Esophagus (tissue), 2 donors: ENCODE data around the gene KBTBD7. TPM values are rescaled to one million over a fixed set of nuclear protein-coding genes. Genes with fewer than 3 reads are reported as not detected.

Experiments
- H3K27ac ChIP-seq, 2 donors: one replicate each; pipeline ENCODE4 v1.5.1; 2013; ENCODE audit warnings: low read depth in 2 of 2, mild to moderate bottlenecking in 2 of 2, inconsistent platforms in 1 of 2, low read length in 1 of 2, moderate library complexity in 1 of 2
- H3K27me3 ChIP-seq, 2 donors: one replicate each; pipeline ENCODE4 v1.6.1; 2013; ENCODE audit warnings: low read length in 2 of 2, control low read depth in 1 of 2, mild to moderate bottlenecking in 1 of 2; ENCODE audit not compliant: insufficient read depth in 2 of 2, control insufficient read depth in 1 of 2
- H3K36me3 ChIP-seq, 2 donors: one replicate each; pipeline ENCODE4 v1.6.1; 2013; ENCODE audit warnings: low read length in 1 of 2; ENCODE audit not compliant: control insufficient read depth in 2 of 2, insufficient read depth in 2 of 2
- H3K4me1 ChIP-seq, 2 donors: one replicate each; pipeline ENCODE4 v1.6.1; 2013; ENCODE audit warnings: low read length in 1 of 2; ENCODE audit not compliant: control insufficient read depth in 2 of 2, insufficient read depth in 2 of 2
- H3K4me3 ChIP-seq, 2 donors: one replicate each; pipeline ENCODE4 v1.5.1; 2013; ENCODE audit warnings: low read length in 2 of 2, mild to moderate bottlenecking in 2 of 2, low read depth in 1 of 2, moderate library complexity in 1 of 2
- H3K9me3 ChIP-seq, 2 donors: one replicate each; pipeline ENCODE4 v1.6.1; 2013; ENCODE audit warnings: mild to moderate bottlenecking in 2 of 2, low read depth in 1 of 2, low read length in 1 of 2, moderate library complexity in 1 of 2; ENCODE audit not compliant: control insufficient read depth in 2 of 2, insufficient read depth in 1 of 2
- WGBS, 2 donors: extraction: QIAGEN DNeasy Blood & Tissue Kit; methylation state at CpG; one replicate each; pipeline ENCODE4 v1.1.7; 2013; 5-methylcytosine and 5-hydroxymethylcytosine counted together
- polyA plus RNA-seq, 2 donors: library from polyadenylated mRNA; stranded (reverse); fragments of 200-250 nt; gene quantifications; one replicate each; pipeline ENCODE4 v1.2.3, GENCODE V29; 2013
- donor health status: healthy with polysubstance abuse.
- donor health status: Bipolar disorder and iron deficiency.

KBTBD7 gene
- polyA plus RNA-seq, 2 donors: 1.4 to 1.8 TPM

DNA sequence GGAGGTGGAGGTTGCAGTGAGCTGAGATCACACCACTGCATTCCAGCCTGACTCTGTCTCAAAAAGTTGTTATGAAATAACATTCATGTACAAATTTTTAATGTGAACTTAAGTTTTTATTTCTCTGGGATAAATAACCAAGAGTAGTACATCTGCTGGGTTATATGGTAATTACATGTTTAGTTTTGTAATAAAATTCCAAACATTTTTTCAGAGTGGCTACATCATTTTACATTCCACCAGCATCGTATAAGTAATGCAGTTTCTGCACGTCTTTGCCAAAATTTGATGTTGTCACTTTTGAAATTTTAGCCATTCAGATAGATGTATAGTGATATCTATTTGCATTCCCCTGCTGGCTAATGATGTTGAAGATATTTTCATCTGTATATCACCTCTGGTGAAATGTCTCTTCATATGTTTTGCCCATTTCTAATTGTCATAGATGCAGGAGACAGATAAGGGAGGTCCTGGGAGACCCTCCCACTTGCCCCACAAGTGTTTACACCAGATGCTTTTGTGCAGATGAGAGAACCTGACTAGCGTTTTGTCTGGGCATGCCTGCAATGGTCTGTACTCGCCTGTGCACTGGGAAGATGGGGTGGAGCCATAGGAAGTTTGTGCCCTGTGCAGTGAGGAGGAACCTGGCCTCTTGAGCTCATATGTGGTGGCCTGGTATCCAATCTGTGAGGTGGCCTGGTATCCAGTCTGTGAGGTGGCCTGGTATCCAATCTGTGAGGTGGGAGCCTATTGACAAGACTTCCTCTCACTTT is 49.0 kb downstream of the KBTBD7 start:
- WGBS, 2 donors: 78 to 82% methylated on average over 4 of the region's 4 CpGs
- no peak overlapping the region for H3K27ac ChIP-seq
- H3K9me3 ChIP-seq: peaks cover 0 to 16% of the 10 kb centered on the region in 2 donors
- H3K36me3 ChIP-seq: no peaks in the 10 kb centered on the region
- H3K4me3 ChIP-seq: no peak overlapping the region
- H3K4me1 ChIP-seq: no peaks in the 10 kb centered on the region
- no peaks in the 10 kb centered on the region for H3K27me3 ChIP-seq

DNA sequence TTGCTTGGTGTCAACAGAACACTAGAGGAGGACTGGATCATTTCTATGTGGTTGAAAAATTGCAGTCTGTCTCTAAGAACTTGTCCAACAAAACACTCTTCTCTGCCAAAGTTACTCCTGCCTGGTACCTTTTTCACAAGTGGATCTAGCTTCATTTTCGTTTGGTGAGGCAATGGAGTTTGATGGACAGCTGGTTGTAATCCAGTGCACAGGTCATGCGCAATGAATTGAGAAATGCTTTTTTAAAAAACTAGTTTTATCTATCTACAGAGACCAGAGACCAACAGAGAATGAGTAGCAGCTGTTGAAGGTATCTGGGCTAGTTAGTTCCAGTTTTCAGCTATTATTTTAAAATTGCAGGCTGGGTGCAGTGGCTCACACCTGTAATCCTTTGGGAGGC is 49.8 kb downstream of the KBTBD7 start:
- Histone ChIP-seq H3K27ac (no peak overlapping the region), H3K4me3 (no peak overlapping the region), H3K27me3 (no peaks in the 10 kb centered on the region), H3K9me3 (peaks cover 0 to 11% of the 10 kb centered on the region in 2 donors), H3K4me1 (no peaks in the 10 kb centered on the region), H3K36me3 (no peaks in the 10 kb centered on the region)
- 70 to 75% methylated on average over 2 of the region's 2 CpGs for WGBS, 2 donors

Other genes with a start within 250 kb of the KBTBD7 start
- 10 to 100 TPM; 12.1 to 34.0 TPM for gene ELF1, start 175.3 kb downstream of the KBTBD7 start, polyA plus RNA-seq
- gene WBP4, start 133.1 kb downstream of the KBTBD7 start, polyA plus RNA-seq: 1 to 10 TPM; 7.8 to 9.5 TPM
- 1 to 10 TPM; 1.2 to 1.5 TPM for gene KBTBD6, start 61.8 kb downstream of the KBTBD7 start, polyA plus RNA-seq
- 10 to 100 TPM in 1 of 2 donors, 1 to 10 TPM in 1; 7.7 to 13.7 TPM for gene MTRF1, start 69.0 kb upstream of the KBTBD7 start, polyA plus RNA-seq
- gene NAA16, start 116.7 kb upstream of the KBTBD7 start, polyA plus RNA-seq: 1 to 10 TPM; 6.6 to 9.3 TPM